OCI-LY3 (cell line): ENCODE measurements around the gene CBLL1.

Source experiments
- CTCF ChIP-seq: fragments of 200-600, 300-600 bp; sonication (generic); IDR thresholded peaks from 2 replicates; pipeline ENCODE4 v1.5.1; 2014; ENCODE audit warnings: antibody characterized with exemption, low read length, low read depth
- EZH2phosphoT487 ChIP-seq: fragments of 200-600 bp; shearing (Covaris generic); IDR thresholded peaks from 2 replicates; pipeline ENCODE4 v1.6.1; 2018; ENCODE audit warnings: antibody characterized with exemption, mixed run types, low read depth

- TF ChIP-seq CTCF (no peak), EZH2phosphoT487 (no peak)
Measured at GRCh38 chr7:107792364-107792763, 48.4 kb downstream of the CBLL1 start.
